Activated naive CD4-positive, alpha-beta T cell treated with anti-CD3 and anti-CD28 coated beads, Interleukin-2, amount 10 ng/mL, durations not matched to agents 7 days and 5 days (primary cell): ENCODE measurements around the gene INPP5J.
"Not testable (repeated sequence)": the region's sequence is repeated elsewhere in the genome, so short reads cannot be mapped to it uniquely, and the experiment has no call there.

Experiments
- CTCF ChIA-PET: fragments of 350-600 bp; sonication (Branson Sonifier 250); formaldehyde crosslinking; loops from one replicate; lab custom pipeline; 2021; ENCODE audit warnings: antibody characterized with exemption; lab: Charles Lee
- DNase-seq: peaks from one replicate; pipeline ENCODE4 v3.0.0-alpha.2; 2020
- H3K27ac Mint-ChIP-seq: one replicate; pipeline ENCODE4 v1.8.0; 2021; ENCODE audit warnings: mild to moderate bottlenecking, moderate library complexity, mixed read lengths
- H3K27me3 Mint-ChIP-seq: one replicate; pipeline ENCODE4 v1.8.0; 2021; ENCODE audit warnings: mild to moderate bottlenecking, mixed read lengths
- H3K36me3 Mint-ChIP-seq: one replicate; pipeline ENCODE4 v1.8.0; 2021; ENCODE audit warnings: mixed read lengths
- H3K4me1 Mint-ChIP-seq: one replicate; pipeline ENCODE4 v1.8.0; 2021; ENCODE audit warnings: mixed read lengths
- H3K4me3 Mint-ChIP-seq: one replicate; pipeline ENCODE4 v1.8.0; 2021; ENCODE audit warnings: mild to moderate bottlenecking, moderate library complexity, mixed read lengths
- H3K9me3 Mint-ChIP-seq: one replicate; pipeline ENCODE4 v1.8.0; 2021; ENCODE audit warnings: mixed read lengths

The INPP5J gene

GRCh38 chr22:31150615-31151014 lies 27.8 kb downstream of the INPP5J start:
- H3K27me3 Mint-ChIP-seq: peaks cover 32% of the 10 kb centered on the region
- DNase-seq: no peak
- H3K36me3 Mint-ChIP-seq: no peaks in the 10 kb centered on the region
- no peak overlapping the region for H3K4me3 Mint-ChIP-seq
- no peaks in the 10 kb centered on the region for H3K4me1 Mint-ChIP-seq
- CTCF ChIA-PET: interaction anchor here (1.3 to 1.8 kb wide), 3 partner anchors 9 to 119 kb away, joined by 3 to 9 read pairs (median 4); partner anchors contain the start of gene RNF185
- H3K27ac Mint-ChIP-seq: no peak overlapping the region
- peaks cover 6% of the 10 kb centered on the region for H3K9me3 Mint-ChIP-seq

GRCh38 chr22:31151872-31152271 lies 29.1 kb downstream of the INPP5J start:
- no peak for DNase-seq
- Mint-ChIP-seq H3K9me3 (peaks cover 6% of the 10 kb centered on the region), H3K4me1 (no peaks in the 10 kb centered on the region), H3K4me3 (no peak overlapping the region), H3K36me3 (no peaks in the 10 kb centered on the region), H3K27me3 (peaks cover 39% of the 10 kb centered on the region), H3K27ac (no peak overlapping the region)
- CTCF ChIA-PET: interaction anchor here (1.8 kb wide), 1 partner anchor 118 kb away, joined by 3 read pairs; no protein-coding TSS in a partner anchor

- CTCF ChIA-PET: no interaction called here
- no peaks in the 10 kb centered on the region for H3K9me3 Mint-ChIP-seq
- DNase-seq: no peak
- H3K4me3 Mint-ChIP-seq: no peak overlapping the region
- no peak overlapping the region for H3K27ac Mint-ChIP-seq
- peaks cover 41% of the 10 kb centered on the region for H3K27me3 Mint-ChIP-seq
- no peaks in the 10 kb centered on the region for H3K36me3 Mint-ChIP-seq
- no peaks in the 10 kb centered on the region for H3K4me1 Mint-ChIP-seq
Measured at GRCh38 chr22:31153357-31153756, 30.6 kb downstream of the INPP5J start.

- DNase-seq: no peak
- H3K4me3 Mint-ChIP-seq: no peak overlapping the region
- H3K27ac Mint-ChIP-seq: no peak overlapping the region
- H3K36me3 Mint-ChIP-seq: peaks cover 5% of the 10 kb centered on the region
- no peaks in the 10 kb centered on the region for H3K9me3 Mint-ChIP-seq
- peaks cover 36% of the 10 kb centered on the region for H3K27me3 Mint-ChIP-seq
- peaks cover 8% of the 10 kb centered on the region for H3K4me1 Mint-ChIP-seq
- CTCF ChIA-PET: no interaction called here
Measured at GRCh38 chr22:31154975-31155374, 32.2 kb downstream of the INPP5J start.

GRCh38 chr22:31155422-31155821 lies 32.7 kb downstream of the INPP5J start:
- no peak overlapping the region for H3K4me3 Mint-ChIP-seq
- peaks cover 6% of the 10 kb centered on the region for H3K36me3 Mint-ChIP-seq
- no peaks in the 10 kb centered on the region for H3K9me3 Mint-ChIP-seq
- H3K4me1 Mint-ChIP-seq: peaks cover 10% of the 10 kb centered on the region
- DNase-seq: no peak
- CTCF ChIA-PET: no interaction called here
- no peak overlapping the region for H3K27ac Mint-ChIP-seq
- peaks cover 32% of the 10 kb centered on the region for H3K27me3 Mint-ChIP-seq

GRCh38 chr22:31160328-31160978 lies 37.7 kb downstream of the INPP5J start:
- Mint-ChIP-seq H3K4me1 (peaks cover 32% of the 10 kb centered on the region), H3K27me3 (peaks cover 18% of the 10 kb centered on the region), H3K36me3 (peaks cover 17% of the 10 kb centered on the region), H3K27ac (peak overlapping the region; percentile 94), H3K4me3 (peak overlapping the region; percentile 100), H3K9me3 (no peaks in the 10 kb centered on the region)
- peak; percentile 40 for DNase-seq
- CTCF ChIA-PET: interaction anchor here (0.7 to 2.4 kb wide), 5 partner anchors 52 to 472 kb away, joined by 3 to 10 read pairs (median 5); partner anchors contain the start of genes LIMK2 and SELENOM

- no peaks in the 10 kb centered on the region for H3K9me3 Mint-ChIP-seq
- peak overlapping the region; percentile 100 for H3K4me3 Mint-ChIP-seq
- CTCF ChIA-PET: interaction anchor here (0.8 kb wide), 1 partner anchor 471 kb away, joined by 3 read pairs; no protein-coding TSS in a partner anchor
Measured at GRCh38 chr22:31161386-31161785, 38.6 kb downstream of the INPP5J start.

GRCh38 chr22:31162015-31162765 lies 39.4 kb downstream of the INPP5J start:
- Mint-ChIP-seq H3K36me3 (peaks cover 27% of the 10 kb centered on the region), H3K27me3 (peaks cover 7% of the 10 kb centered on the region), H3K4me1 (peaks cover 32% of the 10 kb centered on the region), H3K27ac (peak overlapping the region; percentile 65), H3K4me3 (peak overlapping the region; percentile 5), H3K9me3 (no peaks in the 10 kb centered on the region)
- DNase-seq: no peak
- CTCF ChIA-PET: interaction anchor here (0.7 kb wide), 1 partner anchor 151 kb away, joined by 3 read pairs; no protein-coding TSS in a partner anchor

More at GRCh38 chr22:31161386-31161785, 38.6 kb downstream of the INPP5J start:
- Mint-ChIP-seq H3K27me3 (peaks cover 15% of the 10 kb centered on the region), H3K36me3 (peaks cover 22% of the 10 kb centered on the region), H3K27ac (no peak overlapping the region), H3K4me1 (peaks cover 32% of the 10 kb centered on the region)
- DNase-seq: no peak

- DNase-seq: no peak
- Mint-ChIP-seq H3K36me3 (peaks cover 22% of the 10 kb centered on the region), H3K4me1 (peaks cover 27% of the 10 kb centered on the region), H3K4me3 (no peak overlapping the region), H3K27ac (no peak overlapping the region), H3K27me3 (no peaks in the 10 kb centered on the region), H3K9me3 (no peaks in the 10 kb centered on the region)
- CTCF ChIA-PET: no interaction called here
Measured at GRCh38 chr22:31170971-31171370, 48.2 kb downstream of the INPP5J start.

- CTCF ChIA-PET, H3K4me3 Mint-ChIP-seq, H3K27me3 Mint-ChIP-seq, H3K9me3 Mint-ChIP-seq, H3K27ac Mint-ChIP-seq, DNase-seq: not testable (repeated sequence)
- Mint-ChIP-seq H3K36me3 (peaks cover 16% of the 10 kb centered on the region), H3K4me1 (peaks cover 27% of the 10 kb centered on the region)
Measured at GRCh38 chr22:31171734-31172133, 49.0 kb downstream of the INPP5J start.

GRCh38 chr22:31173386-31174145 lies 50.8 kb downstream of the INPP5J start:
- Mint-ChIP-seq H3K27ac (no peak overlapping the region), H3K36me3 (peaks cover 8% of the 10 kb centered on the region), H3K27me3 (no peaks in the 10 kb centered on the region), H3K4me1 (peaks cover 19% of the 10 kb centered on the region), H3K4me3 (no peak overlapping the region), H3K9me3 (no peaks in the 10 kb centered on the region)
- DNase-seq: no peak
- CTCF ChIA-PET: interaction anchor here (0.6 to 1.2 kb wide), 2 partner anchors 71 to 75 kb away, joined by 3 read pairs; no protein-coding TSS in a partner anchor

- H3K36me3 Mint-ChIP-seq: peaks cover 8% of the 10 kb centered on the region
- no peaks in the 10 kb centered on the region for H3K9me3 Mint-ChIP-seq
- no peak for DNase-seq
- no peak overlapping the region for H3K27ac Mint-ChIP-seq
- peaks cover 12% of the 10 kb centered on the region for H3K4me1 Mint-ChIP-seq
- CTCF ChIA-PET: no interaction called here
- no peak overlapping the region for H3K4me3 Mint-ChIP-seq
- H3K27me3 Mint-ChIP-seq: no peaks in the 10 kb centered on the region
Measured at GRCh38 chr22:31176923-31177322, 54.2 kb downstream of the INPP5J start.

- H3K9me3 Mint-ChIP-seq: no peaks in the 10 kb centered on the region
- peaks cover 12% of the 10 kb centered on the region for H3K4me1 Mint-ChIP-seq
- H3K36me3 Mint-ChIP-seq: peaks cover 8% of the 10 kb centered on the region
- no peak overlapping the region for H3K27ac Mint-ChIP-seq
- DNase-seq: no peak
- no peak overlapping the region for H3K4me3 Mint-ChIP-seq
- H3K27me3 Mint-ChIP-seq: no peaks in the 10 kb centered on the region
- CTCF ChIA-PET: interaction anchor here (1.4 kb wide), 1 partner anchor 34 kb away, joined by 3 read pairs; no protein-coding TSS in a partner anchor
Measured at GRCh38 chr22:31177420-31178162, 54.8 kb downstream of the INPP5J start.
